MM.1S (cell line): ENCODE results near the gene C4orf17.

Experiments
- DNase-seq: peaks from one replicate; pipeline ENCODE4 v3.0.0-alpha.2; 2015
- H2AFZ ChIP-seq: fragments of 300-600 bp; sonication (generic); 2 replicates; pipeline ENCODE4 v1.6.0; 2016; ENCODE audit warnings: antibody characterized with exemption, low read length
- H3F3A ChIP-seq: fragments of 300-600 bp; sonication (generic); 2 replicates; pipeline ENCODE4 v1.6.1; 2016; ENCODE audit warnings: mild to moderate bottlenecking, antibody characterized with exemption, low read length, moderate library complexity, mixed read lengths; ENCODE audit not compliant: insufficient read depth
- H3K27ac ChIP-seq: fragments of 300-600 bp; sonication (generic); 2 replicates; pipeline ENCODE4 v1.5.1; 2016; ENCODE audit warnings: mild to moderate bottlenecking, low read length
- H3K27me3 ChIP-seq: fragments of 300-600 bp; sonication (generic); replicated peaks from 2 replicates; pipeline ENCODE4 v1.6.0; 2016; ENCODE audit warnings: low read length; ENCODE audit not compliant: insufficient read depth
- H3K36me3 ChIP-seq: fragments of 300-600 bp; sonication (generic); replicated peaks from 2 replicates; pipeline ENCODE4 v1.6.1; 2016; ENCODE audit warnings: mild to moderate bottlenecking, low read length, mixed read lengths; ENCODE audit not compliant: insufficient read depth
- H3K4me1 ChIP-seq: fragments of 300-600 bp; sonication (generic); 2 replicates; pipeline ENCODE4 v1.6.1; 2016; ENCODE audit warnings: low read length, mixed read lengths
- H3K4me2 ChIP-seq: fragments of 300-600 bp; sonication (generic); 2 replicates; pipeline ENCODE4 v1.6.0; 2016; ENCODE audit warnings: low read depth, low read length
- H3K4me3 ChIP-seq: fragments of 300-600 bp; sonication (generic); 2 replicates; pipeline ENCODE4 v1.5.1; 2016; ENCODE audit warnings: low read length, mixed read lengths
- H3K79me2 ChIP-seq: fragments of 300-600 bp; sonication (generic); 2 replicates; pipeline ENCODE4 v1.6.1; 2016; ENCODE audit warnings: mixed run types, low read length, mixed read lengths
- H3K9ac ChIP-seq: fragments of 300-600 bp; sonication (generic); 2 replicates; pipeline ENCODE4 v1.6.1; 2016; ENCODE audit warnings: low read length, mixed read lengths
- H3K9me2 ChIP-seq: fragments of 300-600 bp; sonication (generic); replicated peaks from 2 replicates; pipeline ENCODE4 v1.6.1; 2016; ENCODE audit warnings: mild to moderate bottlenecking, low read length, mixed read lengths; ENCODE audit not compliant: insufficient read depth
- H3K9me3 ChIP-seq: fragments of 300-600 bp; sonication (generic); replicated peaks from 2 replicates; pipeline ENCODE4 v1.6.1; 2016; ENCODE audit warnings: mild to moderate bottlenecking, low read length, mixed read lengths; ENCODE audit not compliant: insufficient read depth
- H4K20me1 ChIP-seq: fragments of 300-600 bp; sonication (generic); 2 replicates; pipeline ENCODE4 v1.6.1; 2016; ENCODE audit warnings: mild to moderate bottlenecking, low read length, moderate library complexity, mixed read lengths; ENCODE audit not compliant: insufficient read depth
- CTCF ChIP-seq: fragments of 300-600 bp; sonication (generic); IDR thresholded peaks from 2 replicates; pipeline ENCODE4 v1.5.1; 2016; ENCODE audit warnings: antibody characterized with exemption, low read length, mixed read lengths
- EZH2 ChIP-seq: fragments of 300-600 bp; sonication (generic); optimal IDR thresholded peaks from 2 replicates; pipeline ENCODE3; 2017; ENCODE audit warnings: low read depth, mild to moderate bottlenecking, antibody characterized with exemption, low read length, mixed read lengths
- EZH2phosphoT487 ChIP-seq: fragments of 300-600 bp; sonication (generic); IDR thresholded peaks from 2 replicates; pipeline ENCODE4 v1.6.1; 2018; ENCODE audit warnings: antibody characterized with exemption, low read length

C4orf17 gene

GRCh38 chr4:99471896-99472295 is 38.9 kb upstream of the C4orf17 start:
- Histone ChIP-seq H4K20me1 (no peaks in the 10 kb centered on the region), H3F3A (no peaks in the 10 kb centered on the region), H3K9me3 (no peaks in the 10 kb centered on the region; the same call in 1 of the 2 replicates), H3K36me3 (no peaks in the 10 kb centered on the region), H3K9ac (no peak overlapping the region), H3K4me3 (no peak overlapping the region), H3K4me2 (no peak overlapping the region), H3K27me3 (no peaks in the 10 kb centered on the region), H3K9me2 (no peaks in the 10 kb centered on the region), H3K79me2 (no peaks in the 10 kb centered on the region), H3K27ac (no peak overlapping the region), H2AFZ (no peak overlapping the region), H3K4me1 (no peaks in the 10 kb centered on the region)
- TF ChIP-seq CTCF, result no peak
- no peak for TF ChIP-seq EZH2
- TF ChIP-seq EZH2phosphoT487, result no peak
- no peak for DNase-seq

DNA sequence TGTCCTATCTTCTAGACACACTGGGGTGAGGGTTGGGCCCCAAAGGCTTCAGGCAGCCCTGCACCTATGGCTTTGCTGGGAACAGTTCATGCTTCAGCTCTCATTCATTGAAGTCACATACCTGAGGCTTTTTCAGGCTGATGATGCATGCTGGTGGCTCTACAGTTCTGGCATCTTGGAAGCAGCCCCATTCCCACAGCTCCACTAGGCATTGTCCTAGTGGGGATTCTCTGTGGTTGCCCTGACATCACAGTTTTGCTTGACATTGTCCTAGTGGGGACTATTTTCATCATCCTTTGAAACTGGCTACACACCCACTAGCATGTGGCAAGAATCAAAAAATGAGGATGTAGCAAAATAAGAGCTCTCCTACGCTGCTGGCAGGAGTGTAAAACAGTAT is 37.7 kb upstream of the C4orf17 start:
- Histone ChIP-seq H3K27me3 (no peaks in the 10 kb centered on the region), H2AFZ (no peak overlapping the region), H3K4me1 (no peaks in the 10 kb centered on the region), H3K36me3 (no peaks in the 10 kb centered on the region), H3K9ac (no peak overlapping the region), H3K9me2 (no peaks in the 10 kb centered on the region), H3F3A (no peaks in the 10 kb centered on the region), H3K9me3 (no peaks in the 10 kb centered on the region; the same call in 1 of the 2 replicates), H4K20me1 (no peaks in the 10 kb centered on the region), H3K27ac (no peak overlapping the region), H3K4me3 (no peak overlapping the region), H3K79me2 (no peaks in the 10 kb centered on the region), H3K4me2 (no peak overlapping the region)
- no peak for TF ChIP-seq CTCF
- TF ChIP-seq EZH2phosphoT487, result no peak
- TF ChIP-seq EZH2, result no peak
- DNase-seq, result no peak

DNA sequence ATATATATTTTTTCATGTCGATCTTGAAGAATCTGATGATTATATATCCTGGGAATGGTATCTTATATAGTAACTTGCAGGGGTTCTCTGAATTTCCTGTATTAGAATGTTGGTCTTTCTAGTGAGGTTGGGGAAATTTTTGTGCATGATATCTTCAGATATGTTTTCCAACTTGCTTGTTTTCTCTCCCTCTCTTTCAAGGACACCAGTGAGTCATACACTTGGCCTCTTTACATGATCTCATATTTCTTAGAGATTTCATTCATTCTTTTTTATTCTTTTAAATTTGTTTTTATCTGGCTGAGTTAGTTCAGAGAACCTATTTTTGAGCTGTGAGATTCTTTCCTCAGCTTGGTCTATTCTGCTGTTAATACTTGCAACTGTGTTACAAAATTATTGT is 27.2 kb upstream of the C4orf17 start:
- H4K20me1 ChIP-seq, result no peaks in the 10 kb centered on the region
- H3K9me2 ChIP-seq, result no peaks in the 10 kb centered on the region
- no peak overlapping the region for H3K4me2 ChIP-seq
- H2AFZ ChIP-seq, result no peak overlapping the region
- no peak overlapping the region for H3K9ac ChIP-seq
- no peak overlapping the region for H3K4me3 ChIP-seq
- DNase-seq, result no peak
- H3K27me3 ChIP-seq, result no peaks in the 10 kb centered on the region
- no peaks in the 10 kb centered on the region; the same call in 1 of the 2 replicates for H3F3A ChIP-seq
- no peak overlapping the region for H3K27ac ChIP-seq
- H3K9me3 ChIP-seq, result no peaks in the 10 kb centered on the region
- TF ChIP-seq EZH2 (no peak), CTCF (no peak), EZH2phosphoT487 (no peak)
- no peaks in the 10 kb centered on the region for H3K36me3 ChIP-seq
- H3K4me1 ChIP-seq, result no peaks in the 10 kb centered on the region
- no peaks in the 10 kb centered on the region for H3K79me2 ChIP-seq
